K562 (cell line): ENCODE measurements around the gene UBE2M. TPM values are rescaled to one million over a fixed set of nuclear protein-coding genes. Genes with fewer than 3 reads are reported as not detected.
A peak's percentile ranks its signal among the peaks of the same experiment; 100 is the strongest.

ENCODE experiments used
- CHD4 ChIP-seq: fragments of 200-600 bp; sonication (generic); IDR thresholded peaks from 3 replicates; pipeline ENCODE4 v1.6.1; 2012; ENCODE audit warnings: low read depth, mild to moderate bottlenecking, mixed read lengths, low read length, inconsistent platforms; ENCODE audit not compliant: insufficient read depth, insufficient replicate concordance, poor library complexity, severe bottlenecking
- E2F1 ChIP-seq: sonication (generic); formaldehyde crosslinking; IDR thresholded peaks from 2 replicates; pipeline ENCODE4 v1.8.1; 2023; ENCODE audit warnings: mild to moderate bottlenecking, missing genetic modification reagents, moderate library complexity
- E2F3 ChIP-seq: fragments of 250-450 bp; sonication (Bioruptor Pico); IDR thresholded peaks from 2 replicates; pipeline ENCODE4 v1.4.0; 2020; ENCODE audit warnings: mild to moderate bottlenecking
- HBP1 ChIP-seq: fragments of 450-650 bp; formaldehyde crosslinking; IDR thresholded peaks from 2 replicates; pipeline ENCODE4 v1.4.0; 2022; ENCODE audit warnings: missing genetic modification characterization
- ILF3 ChIP-seq: fragments of 450-650 bp; IDR thresholded peaks from 2 replicates; pipeline ENCODE4 v1.6.1; 2018; ENCODE audit warnings: antibody characterized with exemption, mild to moderate bottlenecking, moderate library complexity, borderline replicate concordance
- MEIS2 ChIP-seq: fragments of 450-650 bp; IDR thresholded peaks from 2 replicates; pipeline ENCODE4 v1.6.1; 2014; ENCODE audit warnings: mild to moderate bottlenecking; ENCODE audit not compliant: partially characterized antibody
- POLR2G ChIP-seq: fragments of 200-400 bp; formaldehyde crosslinking; IDR thresholded peaks from 2 replicates; pipeline ENCODE4 v1.6.1; 2017; ENCODE audit warnings: low read depth, mild to moderate bottlenecking, antibody characterized with exemption, low read length, moderate library complexity
- ZNF12 ChIP-seq: sonication (generic); formaldehyde crosslinking; IDR thresholded peaks from 2 replicates; pipeline ENCODE4 v1.4.0; 2020; ENCODE audit warnings: mild to moderate bottlenecking, missing genetic modification reagents
- ZNF280B ChIP-seq: fragments of 250-450 bp; sonication (Bioruptor Pico); IDR thresholded peaks from 2 replicates; pipeline ENCODE4 v1.5.1; 2021; ENCODE audit warnings: mild to moderate bottlenecking
- ZNF583 ChIP-seq: fragments of 250-450 bp; sonication (Bioruptor Pico); IDR thresholded peaks from 2 replicates; pipeline ENCODE4 v1.4.0; 2020
- polyA plus RNA-seq, 8 experiments: library from polyadenylated mRNA; depleted of rRNA in 4 of 8; stranded (reverse) in 5 of 8; unstranded in 3 of 8; fragments of >200 nt; fragmentation: Nextera tagmentation in 2 of 8; fragmentation: Illumina TruSeq in 1 of 8; extraction: Ambion mirVana in 2 of 8; extraction: Trizol in 1 of 8; gene quantifications; 2 replicates each; pipeline versions ENCODE4 v1.2.1 to v1.2.3, GENCODE V29; 2011 to 2014; ENCODE audit warnings: inconsistent platforms in 1 of 8, missing spikeins in 1 of 8
- total RNA-seq, 7 experiments: library from RNA; depleted of rRNA in 6 of 7; stranded (reverse); fragments of >200 nt in 6 of 7; fragmentation: Illumina TruSeq in 2 of 7; extraction: Trizol in 2 of 7; gene quantifications; 2 replicates each; pipeline versions ENCODE4 v1.2.1 to v1.2.3, GENCODE V29; 2011 to 2021; ENCODE audit warnings: low replicate concordance in 1 of 7
- TF ChIP-seq, protein P1 (sequence below): sonication (generic); formaldehyde crosslinking; IDR thresholded peaks from 2 replicates; pipeline ENCODE4 v1.8.1; 2023; ENCODE audit warnings: mild to moderate bottlenecking, missing genetic modification reagents
- TF ChIP-seq, protein P2 (sequence below): fragments of 200-800 bp; sonication (Bioruptor generic); IDR thresholded peaks from 2 replicates; pipeline ENCODE4 v1.6.1; 2017; ENCODE audit warnings: missing genetic modification characterization, missing compliant biosample characterization

Gene UBE2M
- total and polyA plus RNA-seq, 9 of the 15 experiments (the other 6 are each of a cell fraction or from before 2014, with no cell fraction given) = 0.92 to 163 (median 85.7) TPM

DNA sequence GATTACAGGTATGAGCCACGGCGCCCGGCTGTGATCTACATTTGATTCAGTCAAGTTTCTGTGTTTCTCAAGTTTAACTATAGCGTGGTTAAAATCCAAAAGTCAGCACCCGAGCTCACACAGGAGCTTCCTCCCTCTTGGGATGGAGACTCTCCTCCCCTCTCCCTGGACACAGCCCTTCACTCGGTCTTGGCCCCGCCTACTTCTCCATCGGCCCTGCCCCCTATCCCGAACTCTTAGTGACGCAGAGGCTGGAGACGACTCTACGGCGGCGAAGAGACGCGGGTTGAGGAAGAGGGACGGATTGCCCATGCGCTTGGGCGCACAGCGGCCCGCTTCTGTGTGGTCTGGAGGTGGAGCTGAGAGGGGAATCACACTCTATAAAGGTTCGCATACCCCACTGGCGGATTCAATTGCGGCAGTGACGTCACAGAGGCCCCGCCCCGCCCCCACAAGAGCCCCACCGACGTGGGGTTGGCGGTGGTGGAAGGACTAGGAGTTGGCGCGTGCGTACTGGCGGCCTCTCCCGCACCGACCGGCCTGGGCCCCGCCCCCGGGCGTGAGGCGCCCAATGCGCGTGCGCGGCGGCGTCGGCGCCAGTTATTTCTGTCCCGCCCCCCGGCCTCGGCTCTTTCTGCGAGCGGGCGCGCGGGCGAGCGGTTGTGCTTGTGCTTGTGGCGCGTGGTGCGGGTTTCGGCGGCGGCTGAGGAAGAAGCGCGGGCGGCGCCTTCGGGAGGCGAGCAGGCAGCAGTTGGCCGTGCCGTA, 14.4 kb downstream of the UBE2M start, which contains the start of gene TRIM28 (continued):
- no peak for TF ChIP-seq HBP1
- TF ChIP-seq CHD4 = no peak
- peak; percentile 90 for TF ChIP-seq MEIS2
- TF ChIP-seq ILF3 = peak; percentile 79; the same call in 1 of the 2 replicates
- TF ChIP-seq ZNF280B (CRISPR knock-in tag) = no peak
- TF ChIP-seq ZNF12 (CRISPR knock-in tag) = no peak
- peak; percentile 61; the same call in 1 of the 2 replicates for TF ChIP-seq E2F1 (CRISPR knock-in tag)
- TF ChIP-seq ZNF583 (CRISPR knock-in tag) = peak; percentile 61; the same call in 1 of the 2 replicates
- TF ChIP-seq, protein P1, sequence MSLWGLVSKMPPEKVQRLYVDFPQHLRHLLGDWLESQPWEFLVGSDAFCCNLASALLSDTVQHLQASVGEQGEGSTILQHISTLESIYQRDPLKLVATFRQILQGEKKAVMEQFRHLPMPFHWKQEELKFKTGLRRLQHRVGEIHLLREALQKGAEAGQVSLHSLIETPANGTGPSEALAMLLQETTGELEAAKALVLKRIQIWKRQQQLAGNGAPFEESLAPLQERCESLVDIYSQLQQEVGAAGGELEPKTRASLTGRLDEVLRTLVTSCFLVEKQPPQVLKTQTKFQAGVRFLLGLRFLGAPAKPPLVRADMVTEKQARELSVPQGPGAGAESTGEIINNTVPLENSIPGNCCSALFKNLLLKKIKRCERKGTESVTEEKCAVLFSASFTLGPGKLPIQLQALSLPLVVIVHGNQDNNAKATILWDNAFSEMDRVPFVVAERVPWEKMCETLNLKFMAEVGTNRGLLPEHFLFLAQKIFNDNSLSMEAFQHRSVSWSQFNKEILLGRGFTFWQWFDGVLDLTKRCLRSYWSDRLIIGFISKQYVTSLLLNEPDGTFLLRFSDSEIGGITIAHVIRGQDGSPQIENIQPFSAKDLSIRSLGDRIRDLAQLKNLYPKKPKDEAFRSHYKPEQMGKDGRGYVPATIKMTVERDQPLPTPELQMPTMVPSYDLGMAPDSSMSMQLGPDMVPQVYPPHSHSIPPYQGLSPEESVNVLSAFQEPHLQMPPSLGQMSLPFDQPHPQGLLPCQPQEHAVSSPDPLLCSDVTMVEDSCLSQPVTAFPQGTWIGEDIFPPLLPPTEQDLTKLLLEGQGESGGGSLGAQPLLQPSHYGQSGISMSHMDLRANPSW = no peak
- TF ChIP-seq, protein P2, sequence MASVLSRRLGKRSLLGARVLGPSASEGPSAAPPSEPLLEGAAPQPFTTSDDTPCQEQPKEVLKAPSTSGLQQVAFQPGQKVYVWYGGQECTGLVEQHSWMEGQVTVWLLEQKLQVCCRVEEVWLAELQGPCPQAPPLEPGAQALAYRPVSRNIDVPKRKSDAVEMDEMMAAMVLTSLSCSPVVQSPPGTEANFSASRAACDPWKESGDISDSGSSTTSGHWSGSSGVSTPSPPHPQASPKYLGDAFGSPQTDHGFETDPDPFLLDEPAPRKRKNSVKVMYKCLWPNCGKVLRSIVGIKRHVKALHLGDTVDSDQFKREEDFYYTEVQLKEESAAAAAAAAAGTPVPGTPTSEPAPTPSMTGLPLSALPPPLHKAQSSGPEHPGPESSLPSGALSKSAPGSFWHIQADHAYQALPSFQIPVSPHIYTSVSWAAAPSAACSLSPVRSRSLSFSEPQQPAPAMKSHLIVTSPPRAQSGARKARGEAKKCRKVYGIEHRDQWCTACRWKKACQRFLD (CRISPR knock-in tag) = 0 out of 2 replicates have a peak, but pooled peaks have one; percentile 69
- peak; percentile 85; the same call in 1 of the 2 replicates for TF ChIP-seq E2F3
- peak; percentile 99 for TF ChIP-seq POLR2G
